ENCODE measurements around the gene RNF169. TPM values are rescaled to one million over a fixed set of nuclear protein-coding genes. Genes with fewer than 3 reads are reported as not detected.

The RNF169 gene
- total RNA-seq, 1 experiment from 2014 or later = 18.0 TPM

GRCh38 chr11:74751303-74751702 lies 2.7 kb downstream of the RNF169 start:
- no peak for DNase-seq (ENCODE audit: unreplicated experiment)
- ChIA-PET POLR2A (interaction anchor here (1.2 to 1.4 kb wide), 2 partner anchors 11 to 15 kb away, joined by 4 to 6 read pairs; no protein-coding TSS in a partner anchor), CTCF (interaction anchor here (0.7 kb wide), 1 partner anchor 28 kb away, joined by 3 read pairs; no protein-coding TSS in a partner anchor)
- H3K36me3 Mint-ChIP-seq (ENCODE audit: insufficient read depth, unreplicated experiment) = no peaks in the 10 kb centered on the region
- H3K9me3 Mint-ChIP-seq (ENCODE audit: unreplicated experiment) = no peaks in the 10 kb centered on the region
- H3K27me3 Mint-ChIP-seq (ENCODE audit: insufficient read depth, unreplicated experiment) = no peaks in the 10 kb centered on the region
- H3K4me3 Mint-ChIP-seq (ENCODE audit: unreplicated experiment) = no peak overlapping the region
- no TSS peak for BruUV-seq (replicated peaks)
- TF ChIP-seq CTCF (IDR thresholded peaks at IDR 0.05; ENCODE audit: unreplicated experiment) = no peak
- H3K27ac Mint-ChIP-seq (ENCODE audit: low read depth, unreplicated experiment) = no peak overlapping the region
- intact Hi-C loops (cut with micrococcal nuclease) = no loop called here
- H3K4me1 Mint-ChIP-seq (ENCODE audit: insufficient read depth, unreplicated experiment) = peaks cover 36% of the 10 kb centered on the region

GRCh38 chr11:74754507-74755252 lies 6.0 kb downstream of the RNF169 start:
- Mint-ChIP-seq H3K27ac (ENCODE audit: low read depth, unreplicated experiment) (peak overlapping the region; percentile 46), H3K9me3 (ENCODE audit: unreplicated experiment) (no peaks in the 10 kb centered on the region), H3K4me3 (ENCODE audit: unreplicated experiment) (peak overlapping the region; percentile 61), H3K36me3 (ENCODE audit: insufficient read depth, unreplicated experiment) (no peaks in the 10 kb centered on the region), H3K27me3 (ENCODE audit: insufficient read depth, unreplicated experiment) (no peaks in the 10 kb centered on the region), H3K4me1 (ENCODE audit: insufficient read depth, unreplicated experiment) (peaks cover 21% of the 10 kb centered on the region)
- CTCF ChIA-PET = interaction anchor here (1.2 kb wide), 1 partner anchor 19 kb away, joined by 5 read pairs; no protein-coding TSS in a partner anchor
- no peak for TF ChIP-seq CTCF (IDR thresholded peaks at IDR 0.05; ENCODE audit: unreplicated experiment)
- POLR2A ChIA-PET = interaction anchor here (0.5 to 2.0 kb wide), 6 partner anchors 9 to 120 kb away, joined by 3 to 8 read pairs (median 3); no protein-coding TSS in a partner anchor
- intact Hi-C loops (cut with micrococcal nuclease) = no loop called here
- DNase-seq (ENCODE audit: unreplicated experiment) = peak; percentile 63
- BruUV-seq (replicated peaks) = TSS peak; percentile 96

- peak overlapping the region; percentile 46 for H3K27ac Mint-ChIP-seq (ENCODE audit: low read depth, unreplicated experiment)
- no peaks in the 10 kb centered on the region for H3K27me3 Mint-ChIP-seq (ENCODE audit: insufficient read depth, unreplicated experiment)
- TF ChIP-seq CTCF (IDR thresholded peaks at IDR 0.05; ENCODE audit: unreplicated experiment) = no peak
- ChIA-PET POLR2A (interaction anchor here (0.7 to 2.0 kb wide), 2 partner anchors 8 to 152 kb away, joined by 3 to 8 read pairs; no protein-coding TSS in a partner anchor), CTCF (interaction anchor here (0.7 to 1.2 kb wide), 2 partner anchors 15 to 18 kb away, joined by 4 to 5 read pairs; no protein-coding TSS in a partner anchor)
- no TSS peak for BruUV-seq (replicated peaks)
- H3K36me3 Mint-ChIP-seq (ENCODE audit: insufficient read depth, unreplicated experiment) = no peaks in the 10 kb centered on the region
- intact Hi-C loops (cut with micrococcal nuclease) = no loop called here
- H3K4me3 Mint-ChIP-seq (ENCODE audit: unreplicated experiment) = peak overlapping the region; percentile 61
- peaks cover 19% of the 10 kb centered on the region for H3K4me1 Mint-ChIP-seq (ENCODE audit: insufficient read depth, unreplicated experiment)
- DNase-seq (ENCODE audit: unreplicated experiment) = peak; percentile 7
- no peaks in the 10 kb centered on the region for H3K9me3 Mint-ChIP-seq (ENCODE audit: unreplicated experiment)
Measured at GRCh38 chr11:74755395-74755995, 6.8 kb downstream of the RNF169 start.

DNA sequence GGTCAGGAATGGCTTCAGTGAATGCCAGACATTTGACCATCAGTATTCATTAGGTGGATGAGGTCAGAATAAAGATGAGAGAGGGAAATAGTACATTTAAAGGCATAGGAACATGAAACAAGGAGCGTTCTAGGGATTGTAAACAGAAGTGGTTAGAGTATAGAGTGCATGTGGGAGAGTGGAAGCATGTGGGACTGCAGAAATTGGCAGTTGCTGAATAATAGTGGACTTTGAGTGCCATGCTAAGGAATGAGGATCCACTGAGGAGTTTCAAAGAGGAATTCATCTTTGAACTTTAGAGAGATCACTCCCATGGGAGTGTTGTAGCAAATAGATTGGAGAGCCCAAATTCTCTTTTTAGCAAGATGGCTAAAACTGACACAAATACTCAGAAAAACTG lies 7.9 kb downstream of the RNF169 start:
- CTCF ChIA-PET = no interaction called here
- TF ChIP-seq CTCF (IDR thresholded peaks at IDR 0.05; ENCODE audit: unreplicated experiment) = no peak
- Mint-ChIP-seq H3K27me3 (ENCODE audit: insufficient read depth, unreplicated experiment) (no peaks in the 10 kb centered on the region), H3K9me3 (ENCODE audit: unreplicated experiment) (no peaks in the 10 kb centered on the region), H3K36me3 (ENCODE audit: insufficient read depth, unreplicated experiment) (no peaks in the 10 kb centered on the region), H3K27ac (ENCODE audit: low read depth, unreplicated experiment) (no peak overlapping the region), H3K4me3 (ENCODE audit: unreplicated experiment) (no peak overlapping the region), H3K4me1 (ENCODE audit: insufficient read depth, unreplicated experiment) (peaks cover 19% of the 10 kb centered on the region)
- no peak for DNase-seq (ENCODE audit: unreplicated experiment)
- intact Hi-C loops (cut with micrococcal nuclease) = no loop called here
- POLR2A ChIA-PET = no interaction called here
- BruUV-seq (replicated peaks) = no TSS peak
